ENCODE data around the gene MTX1.
"Not testable (repeated sequence)": the region's sequence is repeated elsewhere in the genome, so short reads cannot be mapped to it uniquely, and the experiment has no call there.

Gene MTX1

DNA sequence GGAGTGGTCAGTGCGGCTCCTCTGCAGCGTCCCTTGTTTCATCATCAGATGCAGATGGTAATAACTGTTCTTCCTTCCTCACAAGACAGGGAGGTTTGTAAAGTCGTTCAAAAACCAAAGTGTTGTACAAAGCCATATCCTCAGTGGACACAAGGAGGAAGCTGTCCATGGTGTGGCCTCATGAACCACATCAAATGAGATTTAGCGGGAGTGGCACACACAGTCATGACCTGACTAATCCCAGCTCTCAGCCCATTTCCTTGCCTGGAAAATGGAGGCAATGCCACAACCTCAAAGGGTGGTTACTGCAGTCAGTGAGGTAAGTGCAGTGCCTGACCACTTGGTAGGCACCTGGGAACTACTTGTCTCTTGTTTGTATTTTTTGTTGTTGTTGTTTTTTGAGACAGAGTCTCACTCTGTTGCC lies 33.4 kb downstream of the MTX1 start:
- no peak for FAIRE-seq

DNA sequence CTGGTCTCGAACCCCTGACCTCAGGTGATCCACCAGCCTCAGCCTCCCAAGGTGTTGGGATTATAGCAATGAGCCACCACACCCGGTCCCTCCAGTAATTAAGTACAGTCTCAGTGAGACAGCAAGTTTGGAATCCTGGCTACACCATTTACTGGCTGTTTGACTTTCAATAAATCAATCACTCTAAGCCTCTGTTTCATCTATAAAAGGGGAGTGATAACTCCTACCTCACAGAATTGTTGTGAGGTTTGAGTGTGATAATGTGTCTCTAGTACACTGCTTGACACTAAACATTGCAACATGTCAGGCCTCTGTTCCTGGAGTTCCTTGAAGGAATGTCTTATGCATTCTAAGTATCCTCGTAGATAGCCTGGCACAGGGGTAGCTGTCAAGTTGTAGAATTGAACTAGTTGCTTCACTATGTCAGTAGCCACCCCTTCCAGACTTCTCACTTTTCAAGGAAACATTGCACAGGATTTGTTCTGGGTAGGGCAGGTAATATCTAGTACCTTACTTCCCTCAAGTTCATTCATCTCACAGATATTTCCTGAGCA lies 34.4 kb downstream of the MTX1 start:
- FAIRE-seq, result no peak

DNA sequence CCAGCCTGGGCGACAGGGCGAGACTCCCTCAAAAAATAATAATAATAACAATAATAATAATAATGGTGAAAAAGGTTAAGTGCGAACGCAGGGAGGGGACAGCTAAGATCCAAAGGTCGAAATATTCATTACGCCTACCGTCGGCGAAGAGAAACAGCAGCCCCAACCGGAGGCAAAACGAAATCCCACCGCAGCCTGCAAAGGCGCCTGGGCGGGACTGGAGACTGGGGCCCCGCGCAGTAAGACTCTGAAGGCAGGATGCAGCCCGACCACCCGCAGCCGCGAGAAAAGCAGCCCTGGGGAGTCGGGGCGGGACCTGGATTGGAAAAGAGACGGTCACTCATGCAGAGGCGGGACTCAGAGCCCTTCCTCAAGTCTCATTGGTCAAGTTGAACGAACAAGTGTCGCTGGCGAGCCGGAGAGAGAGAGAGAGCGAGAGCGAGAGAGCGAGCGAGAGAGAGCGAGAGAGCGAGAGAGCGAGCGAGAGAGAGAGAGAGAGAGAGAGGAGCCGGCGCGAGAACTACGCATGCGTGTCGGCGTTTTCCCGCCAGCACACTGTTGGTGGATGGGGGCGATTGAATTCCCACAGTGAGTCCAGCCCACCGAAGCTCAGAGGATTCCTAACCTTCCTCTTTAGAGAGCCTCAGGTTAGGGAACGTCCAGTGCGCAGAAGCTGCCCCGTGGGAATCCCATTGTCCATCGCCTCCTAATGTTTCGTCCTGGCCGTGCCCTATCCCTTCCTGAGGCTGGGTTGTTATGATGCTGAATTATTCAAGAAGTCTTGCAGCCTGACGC lies 36.1 kb downstream of the MTX1 start:
- FAIRE-seq, result peak; percentile 96

DNA sequence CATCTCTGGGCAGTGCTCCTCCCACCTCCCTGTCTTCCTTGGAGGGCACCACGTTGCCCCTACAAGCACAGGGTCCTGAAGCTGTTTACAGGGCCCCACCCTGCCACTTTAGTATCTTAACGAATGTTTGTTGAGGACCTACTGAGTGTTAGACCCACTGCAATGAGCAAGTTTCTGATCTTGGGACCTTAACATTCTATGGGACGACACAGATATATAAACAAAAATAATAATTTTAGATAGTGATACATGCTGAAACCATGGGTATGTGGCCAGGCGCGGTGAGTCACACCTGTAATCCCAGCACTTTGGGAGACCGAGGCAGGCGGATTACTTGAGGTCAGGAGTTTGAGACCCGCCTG lies 36.6 kb downstream of the MTX1 start:
- no peak for FAIRE-seq

DNA sequence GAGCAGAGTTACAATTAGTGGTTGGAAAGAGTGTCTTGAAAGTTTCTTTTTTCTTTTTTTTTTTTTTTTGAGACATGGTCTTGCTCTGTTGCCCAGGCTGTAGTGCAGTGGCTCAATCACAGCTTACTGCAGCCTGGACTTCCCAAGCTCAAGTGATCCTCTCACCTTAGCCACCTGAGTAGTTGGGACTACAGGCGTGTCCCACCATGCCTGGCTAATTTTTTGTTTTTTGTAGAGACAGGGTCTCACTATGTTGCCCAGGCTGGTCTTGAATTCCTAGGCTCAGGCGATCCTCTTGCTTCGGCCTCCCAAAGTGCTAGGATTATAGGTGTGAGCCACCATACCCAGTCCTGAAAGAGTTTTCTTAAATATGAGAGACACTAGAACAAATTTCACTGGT lies 38.3 kb downstream of the MTX1 start:
- not testable (repeated sequence) for FAIRE-seq

DNA sequence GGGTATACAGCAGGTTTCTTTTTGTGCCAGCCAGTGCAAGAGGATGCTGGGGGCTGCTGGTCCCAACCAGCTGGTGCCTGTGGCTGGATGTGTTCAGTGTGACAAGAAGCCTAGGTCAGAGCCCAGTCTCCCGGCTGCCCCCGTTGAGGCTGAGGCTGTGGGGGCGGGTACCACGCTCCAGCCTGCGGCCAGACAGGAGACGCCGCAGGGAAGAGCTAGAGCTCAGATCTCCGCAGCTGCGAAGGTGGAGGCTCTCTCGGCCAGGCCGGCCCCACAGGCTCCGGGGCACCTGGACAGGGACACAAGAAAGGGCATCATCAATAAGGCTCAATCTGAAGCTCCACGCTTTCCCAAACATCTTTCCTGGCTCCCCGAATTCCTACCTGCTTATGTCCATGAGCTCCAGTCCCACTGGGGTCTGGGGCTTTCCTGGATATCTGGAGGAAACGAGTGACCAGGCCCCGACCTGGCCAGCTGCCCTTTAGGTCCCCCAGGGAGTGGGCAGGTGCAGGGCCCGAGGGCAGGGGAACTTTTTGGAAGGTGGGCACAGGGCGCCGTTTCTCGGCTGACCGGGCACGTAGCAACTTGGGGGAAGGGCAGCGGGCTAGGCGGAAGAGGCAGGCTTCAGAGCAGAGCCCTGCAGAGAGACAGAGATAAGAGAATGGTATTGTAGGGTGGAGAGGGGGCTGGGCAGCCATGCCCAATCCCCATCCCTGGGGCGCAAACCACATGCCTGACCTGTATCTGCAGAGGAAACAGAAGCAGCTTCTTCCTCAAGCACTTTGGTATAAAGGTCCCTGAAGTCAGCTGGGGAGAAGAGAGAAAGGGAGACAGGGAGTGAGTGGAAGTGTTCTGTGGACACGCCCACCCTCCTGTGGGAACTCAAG lies 39.4 kb downstream of the MTX1 start:
- no peak for FAIRE-seq

DNA sequence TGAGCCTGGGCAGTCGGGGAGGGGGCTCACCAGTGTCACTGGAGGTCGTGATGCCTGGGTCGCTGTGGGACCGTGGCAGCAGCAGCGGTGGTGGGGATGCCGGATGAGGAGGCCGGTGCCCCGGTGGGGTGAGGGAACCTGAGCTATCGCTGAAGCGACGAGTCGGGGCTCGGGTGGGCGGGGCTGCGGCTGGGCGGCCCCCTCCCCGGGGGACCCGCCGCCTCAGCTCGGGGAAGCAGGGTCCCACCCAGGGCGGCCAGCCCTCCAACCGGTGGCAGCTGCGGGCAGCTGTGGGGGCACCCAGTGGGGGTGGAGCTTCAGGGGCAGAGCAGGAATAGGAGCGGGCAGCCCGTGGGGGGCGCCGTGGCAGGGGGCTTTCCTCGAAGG lies 41.7 kb downstream of the MTX1 start:
- FAIRE-seq, result no peak

DNA sequence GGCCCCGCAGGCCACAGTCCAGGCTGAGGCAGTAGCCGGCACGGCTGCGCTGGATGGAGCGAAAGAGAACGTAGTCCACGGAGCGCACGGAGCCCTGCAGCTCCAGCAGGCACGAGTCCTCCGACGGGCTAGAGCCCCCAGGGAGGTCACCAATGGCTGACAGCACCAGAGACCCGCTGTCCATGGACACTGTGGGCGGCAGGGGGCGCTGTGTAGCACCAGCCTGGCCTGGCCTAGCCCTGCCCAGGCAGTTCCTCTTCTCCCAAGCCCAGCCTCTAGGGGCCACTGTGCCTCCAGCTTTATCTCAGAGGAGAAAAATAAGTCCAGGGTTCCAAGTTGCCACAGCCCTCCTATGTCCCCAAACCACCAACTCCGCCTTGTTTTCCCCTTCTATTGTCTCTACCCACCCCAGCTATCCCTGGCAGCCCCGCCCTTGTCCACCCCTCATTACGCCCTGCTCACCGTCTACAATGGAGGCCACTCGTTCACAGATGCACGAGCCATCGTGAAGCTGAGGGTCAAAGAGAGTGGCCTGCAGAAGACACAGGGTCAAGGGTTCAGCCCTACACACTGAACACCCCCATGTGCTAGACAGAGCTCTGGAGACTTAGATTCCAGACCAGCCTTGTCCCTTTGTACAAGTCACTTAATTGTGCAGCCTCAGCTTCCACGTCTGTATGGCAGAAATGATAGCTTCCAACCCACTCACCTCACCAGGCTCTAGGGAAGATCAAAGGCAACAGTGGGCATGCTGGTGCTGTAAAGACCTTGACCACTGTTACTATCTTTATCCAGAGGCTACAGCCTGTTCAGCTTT lies 42.3 kb downstream of the MTX1 start:
- FAIRE-seq, result peak; percentile 81

DNA sequence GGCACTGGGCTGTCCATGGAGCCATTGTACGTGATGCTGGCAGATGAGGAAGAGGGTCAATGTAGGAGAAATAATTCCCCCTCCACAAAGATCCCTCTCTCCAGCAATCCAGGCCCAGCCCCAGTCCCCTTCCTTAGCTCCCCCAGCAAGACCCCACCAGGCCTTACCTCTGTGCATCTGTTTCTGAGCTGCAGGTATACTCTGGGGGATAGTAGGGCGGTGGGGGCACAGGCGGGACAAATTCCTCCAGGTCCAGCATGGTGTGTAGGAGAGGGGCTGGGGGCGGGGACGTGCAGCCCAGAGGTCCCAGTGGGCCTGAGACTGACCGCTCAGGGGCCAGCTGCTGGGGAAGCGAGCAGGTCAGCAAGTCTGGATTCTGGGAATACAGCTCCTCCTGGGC lies 43.1 kb downstream of the MTX1 start:
- no peak for FAIRE-seq

DNA sequence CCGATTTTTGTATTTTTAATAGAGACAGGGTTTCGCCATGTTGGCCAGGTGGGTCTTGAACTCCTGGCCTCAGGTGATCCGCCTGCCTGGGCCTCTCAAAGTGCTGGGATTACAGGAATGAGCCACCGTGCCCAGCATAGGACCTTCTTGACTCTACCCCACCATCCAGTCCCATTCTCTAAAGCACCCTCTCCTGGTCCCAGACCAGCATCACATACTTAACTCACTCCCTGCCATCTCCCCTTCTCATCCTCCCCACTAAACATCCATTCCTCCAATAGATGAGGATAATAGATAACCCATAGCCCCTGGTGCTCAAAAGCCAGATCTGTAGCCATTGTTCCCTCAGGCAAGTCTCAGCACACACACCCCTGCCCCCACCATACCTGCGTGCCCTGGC lies 44.7 kb downstream of the MTX1 start:
- no peak for FAIRE-seq

DNA sequence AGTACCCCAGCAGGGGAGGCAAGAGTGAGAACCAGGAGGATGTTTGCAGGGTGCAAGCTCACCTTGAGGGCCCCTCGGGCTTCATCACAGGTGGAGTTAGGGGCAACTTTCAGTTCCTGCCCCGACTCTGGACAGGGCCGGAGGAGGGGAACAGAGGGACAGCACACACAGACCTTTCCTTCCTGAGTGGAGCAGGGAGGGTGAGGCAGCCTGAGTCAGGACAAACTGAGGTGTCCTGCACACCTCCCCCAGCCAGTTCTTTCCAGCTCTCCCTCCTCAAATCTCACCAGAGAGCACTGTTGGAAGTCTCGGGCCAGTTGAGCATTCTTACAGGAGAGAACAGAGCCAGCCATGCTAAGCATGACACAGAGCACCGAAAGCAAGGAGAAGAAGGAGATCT lies 45.3 kb downstream of the MTX1 start:
- FAIRE-seq, result no peak

DNA sequence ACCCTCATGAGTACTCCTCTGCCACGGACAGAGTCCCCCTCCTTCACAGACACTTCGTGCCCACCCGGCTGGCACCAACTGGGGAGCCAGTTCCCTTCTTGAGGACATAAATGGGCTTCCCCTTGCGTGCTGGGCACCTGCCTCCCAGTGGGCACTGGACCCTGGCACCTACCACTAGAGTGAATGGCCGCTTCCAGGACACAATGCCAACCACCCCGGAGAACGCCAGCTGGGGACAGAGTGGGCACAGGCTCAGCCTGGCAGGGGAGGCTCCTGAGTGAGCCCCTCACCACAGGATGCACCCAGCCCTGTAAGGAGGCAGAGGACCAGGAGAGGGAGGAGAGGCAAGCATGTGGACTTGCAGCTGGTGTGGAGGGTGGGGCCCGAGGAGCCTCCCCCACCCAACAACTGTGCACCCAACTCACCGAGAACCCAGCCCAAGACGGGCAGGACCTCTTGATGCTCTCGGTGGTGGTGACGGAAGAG lies 45.8 kb downstream of the MTX1 start:
- no peak for FAIRE-seq

DNA sequence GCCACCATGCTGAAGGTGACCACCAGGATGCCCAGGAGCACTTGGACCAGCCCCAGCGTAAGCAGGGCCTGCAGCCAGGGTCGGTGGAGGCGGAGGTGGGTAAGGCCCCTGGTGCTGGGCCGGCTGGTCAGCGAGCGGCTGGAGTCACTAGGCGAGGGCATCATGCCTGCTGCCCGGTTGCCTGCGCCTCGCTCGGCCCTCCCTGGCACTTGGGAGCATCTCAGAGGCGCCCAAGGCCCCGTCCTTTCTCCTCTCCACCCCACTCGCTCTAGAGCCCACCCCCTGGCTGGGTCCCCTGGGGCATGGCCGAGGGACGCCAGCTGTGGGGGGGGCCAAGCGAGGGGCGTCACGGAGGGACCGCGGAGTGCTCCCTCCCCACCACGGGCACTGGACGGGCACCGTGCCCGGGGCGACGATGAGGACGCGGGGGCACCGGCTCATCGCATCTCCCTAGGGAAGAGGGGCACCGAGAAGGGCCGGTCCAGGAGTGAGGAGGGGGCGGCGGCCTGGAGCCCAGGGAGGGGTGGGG lies 46.3 kb downstream of the MTX1 start:
- no peak for FAIRE-seq

DNA sequence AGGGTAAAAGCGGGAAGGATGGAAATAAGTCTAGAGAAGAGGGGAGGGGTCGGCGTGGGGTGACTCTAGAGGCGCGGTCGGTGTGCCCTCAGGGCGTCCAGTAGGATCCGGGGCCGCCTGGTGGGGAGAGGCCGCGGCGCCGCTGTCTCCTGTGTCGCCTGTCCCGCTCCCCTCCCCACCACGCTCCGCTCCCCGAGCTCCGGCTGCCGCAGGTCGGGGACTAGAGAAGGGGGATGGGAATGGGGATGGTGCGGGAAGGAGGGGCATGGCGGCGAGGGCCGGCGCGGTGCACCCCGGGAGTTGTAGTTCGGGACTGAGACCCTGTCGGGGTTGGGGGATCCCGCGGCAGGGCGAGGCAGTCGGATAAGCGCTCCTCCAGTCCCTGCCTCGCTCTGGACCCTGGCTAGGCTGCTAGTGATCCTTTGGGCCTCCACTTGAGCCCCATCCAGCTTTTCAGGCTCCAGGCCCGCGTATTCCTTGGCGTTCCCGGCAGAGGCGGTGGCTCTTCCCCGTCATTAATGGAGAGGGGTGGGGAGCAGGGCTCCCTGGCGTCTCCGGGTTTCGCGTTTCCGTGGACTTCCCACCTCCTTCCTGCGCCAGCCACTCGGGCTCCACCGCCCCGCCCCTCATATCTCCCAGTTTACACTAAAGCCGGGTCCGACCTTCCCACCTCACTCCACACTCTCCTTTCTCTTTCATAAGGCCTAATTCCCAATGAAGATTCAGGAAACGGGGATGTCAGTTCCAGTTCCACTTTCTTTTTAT lies 46.9 kb downstream of the MTX1 start, which contains the start of gene ENTREP3:
Gene ENTREP3, minus strand, starts transcription at position 241 of the 765 bp plus-strand sequence. CDS start 606 bp downstream, outside the sequence.
- peak; percentile 75 for FAIRE-seq

DNA sequence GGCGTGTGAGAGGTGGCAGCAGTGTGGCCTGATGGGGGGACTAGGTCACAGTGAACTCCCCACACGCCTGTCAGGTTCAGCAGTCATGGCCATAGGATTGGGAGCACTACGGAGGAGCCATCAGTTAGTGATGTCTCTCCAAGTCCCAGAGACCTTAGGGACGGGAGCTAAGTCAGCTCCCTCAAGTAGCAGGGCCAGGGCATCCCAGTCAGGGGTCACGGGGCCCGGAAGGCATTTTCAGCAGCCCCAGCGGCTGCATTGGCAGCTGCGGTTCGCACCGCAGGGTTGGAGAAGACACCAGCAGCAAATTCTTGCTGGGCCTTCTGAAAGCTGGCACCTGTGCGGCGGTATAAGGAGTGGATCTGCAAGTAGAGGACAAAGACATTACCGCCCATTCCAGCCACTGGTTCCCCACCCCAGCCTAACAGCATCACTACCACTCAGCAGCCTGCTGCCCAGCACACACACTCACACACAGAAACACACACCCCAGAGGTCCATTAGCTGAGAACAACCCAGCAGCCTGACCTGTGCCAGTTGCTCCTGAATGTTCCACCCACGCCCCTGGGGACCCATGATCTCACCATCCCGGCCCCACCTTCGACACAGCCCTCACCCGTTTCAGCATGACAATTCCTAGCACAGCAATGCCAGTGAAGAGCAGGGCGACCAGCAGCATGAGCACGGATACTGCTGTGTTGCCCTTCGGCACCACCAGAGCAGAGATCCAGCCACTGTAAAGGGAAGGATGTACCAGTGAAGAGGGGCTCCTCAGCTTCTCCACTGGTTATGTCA lies 47.8 kb downstream of the MTX1 start:
- no peak for FAIRE-seq

DNA sequence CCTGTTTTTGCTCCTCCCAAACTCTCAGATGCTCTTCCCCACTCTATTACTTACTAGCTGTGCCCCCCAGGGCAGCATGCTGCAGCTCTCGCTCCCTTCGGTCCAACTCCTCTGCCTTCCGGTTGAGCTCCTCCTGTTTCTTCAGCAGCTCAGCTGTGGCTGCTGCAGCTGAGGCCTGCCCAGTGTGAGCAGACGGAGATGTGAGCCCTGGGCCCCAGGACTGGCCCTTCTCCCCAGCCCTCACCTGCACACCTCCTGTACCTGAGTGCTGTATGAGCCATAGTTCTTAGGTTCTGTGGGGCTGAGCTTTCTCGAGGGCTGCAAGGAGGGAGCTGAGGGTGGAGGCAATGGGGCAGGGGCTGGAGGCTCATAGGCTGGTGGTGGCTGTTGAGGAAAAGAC lies 51.8 kb downstream of the MTX1 start:
- FAIRE-seq, result no peak

DNA sequence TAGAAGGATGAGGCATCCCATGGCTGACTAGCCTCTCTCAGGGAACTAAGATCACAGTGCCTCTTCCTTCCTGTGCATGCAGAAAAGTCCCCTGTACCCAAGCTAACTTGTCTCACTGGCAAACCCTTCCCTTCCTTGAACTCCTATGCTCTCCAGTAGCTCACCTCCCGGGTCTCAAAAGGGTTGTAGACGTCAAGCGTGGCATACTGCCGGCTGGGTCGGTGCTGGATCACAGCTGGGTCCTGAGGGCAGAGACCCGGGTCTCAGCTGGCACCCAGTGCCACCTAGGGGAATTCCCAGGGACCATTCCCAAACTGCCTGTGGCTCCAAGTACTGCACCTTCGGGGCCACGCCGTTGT lies 53.0 kb downstream of the MTX1 start:
- FAIRE-seq, result no peak

DNA sequence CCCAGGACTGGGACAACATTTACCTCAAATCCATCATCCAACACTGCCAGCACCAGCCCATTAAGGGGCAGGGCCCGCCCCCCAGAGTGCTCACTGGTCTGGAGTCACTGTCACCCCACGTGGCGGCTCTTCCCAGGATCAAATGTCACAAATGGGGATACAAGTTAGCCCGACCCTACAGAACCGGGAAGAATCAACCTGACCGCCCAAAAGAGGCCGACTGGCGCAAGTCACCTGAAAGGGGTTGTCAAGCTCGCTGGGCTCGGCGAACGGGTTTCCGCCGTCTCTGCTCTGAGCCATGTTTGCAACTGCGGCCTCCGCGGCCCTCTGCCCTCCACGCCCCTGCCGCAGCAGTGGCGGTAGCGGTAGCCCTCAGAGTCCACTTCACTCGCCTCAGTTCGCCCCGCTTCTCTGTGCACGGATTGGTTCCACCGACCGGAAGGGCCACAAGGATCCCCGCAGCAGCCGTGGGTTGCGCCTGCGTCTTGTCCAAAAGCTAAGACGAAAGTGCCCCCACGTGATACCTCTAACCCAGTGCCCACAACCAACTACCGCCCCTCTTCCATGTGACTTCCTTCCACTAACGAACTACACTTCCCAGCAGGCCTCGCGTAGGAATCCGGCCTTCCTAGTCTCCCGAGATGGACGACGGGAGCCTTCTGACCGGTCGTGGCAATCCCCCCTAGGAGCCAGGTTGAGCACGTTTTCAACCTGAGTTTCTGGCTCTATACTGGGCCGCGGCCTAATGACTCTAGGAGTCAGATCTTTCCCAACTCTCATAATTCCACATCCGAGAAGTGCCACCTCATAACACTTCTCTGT lies 53.6 kb downstream of the MTX1 start, which contains the start of gene SCAMP3:
Gene SCAMP3, minus strand, starts transcription at position 509 of the 822 bp plus-strand sequence. Its CDS starts 209 bp downstream, at position 300.
- FAIRE-seq, result peak; percentile 98

DNA sequence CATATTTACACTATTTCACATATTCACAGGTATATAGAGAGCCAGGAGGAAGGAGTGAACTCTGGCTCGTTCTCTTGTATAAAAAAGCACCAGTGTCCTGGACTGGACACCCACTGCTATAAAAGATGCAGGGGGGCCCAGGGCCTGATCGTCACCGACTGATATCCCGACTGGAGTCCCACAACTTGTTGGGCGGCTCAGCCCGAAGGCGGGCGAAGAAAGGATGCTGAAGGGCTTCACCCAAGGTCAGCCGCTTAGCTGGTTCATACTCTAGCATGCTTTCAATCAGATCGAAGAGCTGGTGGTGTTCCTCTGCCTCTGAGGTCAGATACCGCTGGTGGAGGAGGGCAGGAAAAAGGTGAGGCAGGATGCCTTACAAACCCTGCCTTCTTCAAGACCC lies 54.6 kb downstream of the MTX1 start:
- FAIRE-seq, result no peak
